ENCODE results near the gene CRB2. TPM values are rescaled to one million over a fixed set of nuclear protein-coding genes. Genes with fewer than 3 reads are reported as not detected.
"Not testable (repeated sequence)": the region's sequence is repeated elsewhere in the genome, so short reads cannot be mapped to it uniquely, and the experiment has no call there.

Gene CRB2
- total RNA-seq, 2 experiments from 2014 or later = not detected

GRCh38 chr9:123331346-123332060, 24.5 kb upstream of the CRB2 start:
- Mint-ChIP-seq H3K9me3 (ENCODE audit: insufficient read depth) (no peaks in the 10 kb centered on the region), H3K36me3 (ENCODE audit: low read depth) (no peaks in the 10 kb centered on the region), H3K27me3 (ENCODE audit: low read depth) (no peaks in the 10 kb centered on the region), H3K4me3 (no peak overlapping the region), H3K4me1 (ENCODE audit: low read depth) (peaks cover 14% of the 10 kb centered on the region), H3K27ac (no peak overlapping the region)
- DNase-seq = no peak
- ATAC-seq = no peak
- ChIA-PET POLR2A (interaction anchor here (2.8 kb wide), 1 partner anchor 8 kb away, joined by 10 read pairs; no protein-coding TSS in a partner anchor), CTCF (interaction anchor here (1.0 to 1.5 kb wide), 3 partner anchors 11 to 33 kb away, joined by 3 to 4 read pairs (median 3); no protein-coding TSS in a partner anchor)

- POLR2A ChIA-PET; H3K4me3 Mint-ChIP-seq; H3K36me3 Mint-ChIP-seq (ENCODE audit: low read depth); H3K9me3 Mint-ChIP-seq (ENCODE audit: insufficient read depth); H3K27me3 Mint-ChIP-seq (ENCODE audit: low read depth); ATAC-seq; DNase-seq; H3K27ac Mint-ChIP-seq: not testable (repeated sequence)
- CTCF ChIA-PET = interaction anchor here (1.2 kb wide), 1 partner anchor 22 kb away, joined by 3 read pairs; no protein-coding TSS in a partner anchor
- H3K4me1 Mint-ChIP-seq (ENCODE audit: low read depth) = peaks cover 24% of the 10 kb centered on the region
Measured at GRCh38 chr9:123333058-123333669, 22.8 kb upstream of the CRB2 start.

- ATAC-seq (no peak), DNase-seq (no peak)
- no peaks in the 10 kb centered on the region for H3K36me3 Mint-ChIP-seq (ENCODE audit: low read depth)
- H3K9me3 Mint-ChIP-seq (ENCODE audit: insufficient read depth) = no peaks in the 10 kb centered on the region
- H3K27ac Mint-ChIP-seq = no peak overlapping the region
- H3K4me1 Mint-ChIP-seq (ENCODE audit: low read depth) = peaks cover 32% of the 10 kb centered on the region
- ChIA-PET POLR2A (interaction anchor here (0.8 kb wide), 1 partner anchor 12 kb away, joined by 3 read pairs; no protein-coding TSS in a partner anchor), CTCF (interaction anchor here (0.8 to 1.1 kb wide), 3 partner anchors 15 to 20 kb away, joined by 3 to 4 read pairs (median 3); no protein-coding TSS in a partner anchor)
- no peaks in the 10 kb centered on the region for H3K27me3 Mint-ChIP-seq (ENCODE audit: low read depth)
- no peak overlapping the region for H3K4me3 Mint-ChIP-seq
Measured at GRCh38 chr9:123334639-123335038, 21.4 kb upstream of the CRB2 start.

GRCh38 chr9:123335193-123335985, 20.6 kb upstream of the CRB2 start:
- ATAC-seq = no peak
- Mint-ChIP-seq H3K27me3 (ENCODE audit: low read depth) (no peaks in the 10 kb centered on the region), H3K36me3 (ENCODE audit: low read depth) (no peaks in the 10 kb centered on the region), H3K4me1 (ENCODE audit: low read depth) (peaks cover 36% of the 10 kb centered on the region), H3K27ac (no peak overlapping the region), H3K9me3 (ENCODE audit: insufficient read depth) (no peaks in the 10 kb centered on the region), H3K4me3 (no peak overlapping the region)
- CTCF ChIA-PET = no interaction called here
- POLR2A ChIA-PET = no interaction called here
- DNase-seq = no peak

- ChIA-PET POLR2A (no interaction called here), CTCF (no interaction called here)
- Mint-ChIP-seq H3K9me3 (ENCODE audit: insufficient read depth) (no peaks in the 10 kb centered on the region), H3K4me1 (ENCODE audit: low read depth) (peaks cover 41% of the 10 kb centered on the region), H3K27me3 (ENCODE audit: low read depth) (no peaks in the 10 kb centered on the region), H3K4me3 (no peak overlapping the region), H3K36me3 (ENCODE audit: low read depth) (no peaks in the 10 kb centered on the region), H3K27ac (no peak overlapping the region)
- DNase-seq (no peak), ATAC-seq (no peak)
Measured at GRCh38 chr9:123335986-123336329, 20.0 kb upstream of the CRB2 start.

GRCh38 chr9:123336449-123336848, 19.5 kb upstream of the CRB2 start:
- Mint-ChIP-seq H3K27me3 (ENCODE audit: low read depth) (no peaks in the 10 kb centered on the region), H3K36me3 (ENCODE audit: low read depth) (no peaks in the 10 kb centered on the region), H3K4me1 (ENCODE audit: low read depth) (peaks cover 46% of the 10 kb centered on the region), H3K9me3 (ENCODE audit: insufficient read depth) (no peaks in the 10 kb centered on the region), H3K27ac (no peak overlapping the region), H3K4me3 (no peak overlapping the region)
- DNase-seq (no peak), ATAC-seq (no peak)
- CTCF ChIA-PET = no interaction called here
- POLR2A ChIA-PET = no interaction called here

- CTCF ChIA-PET = no interaction called here
Measured at GRCh38 chr9:123336959-123337358, 19.0 kb upstream of the CRB2 start.

GRCh38 chr9:123337971-123338370, 18.0 kb upstream of the CRB2 start:
- CTCF ChIA-PET = interaction anchor here (1.4 to 3.2 kb wide), 3 partner anchors 12 to 69 kb away, joined by 4 to 14 read pairs (median 6); no protein-coding TSS in a partner anchor
- no peak overlapping the region for H3K4me3 Mint-ChIP-seq
- H3K36me3 Mint-ChIP-seq (ENCODE audit: low read depth) = no peaks in the 10 kb centered on the region
- ATAC-seq (no peak), DNase-seq (no peak)
- POLR2A ChIA-PET = interaction anchor here (0.9 to 4.6 kb wide), 3 partner anchors 15 to 184 kb away, joined by 3 to 43 read pairs (median 8); no protein-coding TSS in a partner anchor
- no peak overlapping the region for H3K27ac Mint-ChIP-seq
- H3K9me3 Mint-ChIP-seq (ENCODE audit: insufficient read depth) = no peaks in the 10 kb centered on the region
- no peaks in the 10 kb centered on the region for H3K27me3 Mint-ChIP-seq (ENCODE audit: low read depth)
- peaks cover 46% of the 10 kb centered on the region for H3K4me1 Mint-ChIP-seq (ENCODE audit: low read depth)

More at GRCh38 chr9:123336959-123337358, 19.0 kb upstream of the CRB2 start:
- Mint-ChIP-seq H3K27me3 (ENCODE audit: low read depth) (no peaks in the 10 kb centered on the region), H3K4me1 (ENCODE audit: low read depth) (peaks cover 46% of the 10 kb centered on the region), H3K27ac (no peak overlapping the region), H3K36me3 (ENCODE audit: low read depth) (no peaks in the 10 kb centered on the region), H3K9me3 (ENCODE audit: insufficient read depth) (no peaks in the 10 kb centered on the region), H3K4me3 (no peak overlapping the region)
- POLR2A ChIA-PET = no interaction called here
- ATAC-seq = no peak
- no peak for DNase-seq

- peak overlapping the region; percentile 75 for H3K4me3 Mint-ChIP-seq
- CTCF ChIA-PET = interaction anchor here (0.8 to 3.2 kb wide), 15 partner anchors 10 to 393 kb away, joined by 3 to 14 read pairs (median 4); partner anchors contain the start of gene STRBP
- DNase-seq (peak; percentile 79), ATAC-seq (peak; percentile 83)
- H3K4me1 Mint-ChIP-seq (ENCODE audit: low read depth) = peaks cover 46% of the 10 kb centered on the region
- H3K27ac Mint-ChIP-seq = peak overlapping the region; percentile 97
- POLR2A ChIA-PET = interaction anchor here (0.9 to 4.6 kb wide), 10 partner anchors 9 to 426 kb away, joined by 3 to 43 read pairs (median 6); partner anchors contain the start of gene ZBTB6
- H3K27me3 Mint-ChIP-seq (ENCODE audit: low read depth) = no peaks in the 10 kb centered on the region
- no peaks in the 10 kb centered on the region for H3K36me3 Mint-ChIP-seq (ENCODE audit: low read depth)
- no peaks in the 10 kb centered on the region for H3K9me3 Mint-ChIP-seq (ENCODE audit: insufficient read depth)
Measured at GRCh38 chr9:123338710-123339665, 17.0 kb upstream of the CRB2 start.

- Mint-ChIP-seq H3K4me1 (ENCODE audit: low read depth) (peaks cover 46% of the 10 kb centered on the region), H3K27me3 (ENCODE audit: low read depth) (no peaks in the 10 kb centered on the region), H3K4me3 (peak overlapping the region; percentile 75), H3K9me3 (ENCODE audit: insufficient read depth) (no peaks in the 10 kb centered on the region), H3K27ac (peak overlapping the region; percentile 97), H3K36me3 (ENCODE audit: low read depth) (no peaks in the 10 kb centered on the region)
- ChIA-PET CTCF (interaction anchor here (0.8 to 3.2 kb wide), 11 partner anchors 9 to 394 kb away, joined by 3 to 14 read pairs (median 5); partner anchors contain the start of gene STRBP), POLR2A (interaction anchor here (0.6 to 4.6 kb wide), 9 partner anchors 9 to 427 kb away, joined by 3 to 43 read pairs (median 4); partner anchors contain the start of gene ZBTB6)
- ATAC-seq = peak; percentile 76
- peak; percentile 75 for DNase-seq
Measured at GRCh38 chr9:123339666-123340510, 16.1 kb upstream of the CRB2 start.

Data from activated CD8-positive, alpha-beta T cell treated with anti-CD3 and anti-CD28 coated beads, Interleukin-2, amount 10 ng/mL, durations not matched to agents 7 days and 5 days (primary cell).